ENCODE data around the gene RC3H2.

- no peak for TF ChIP-seq ZBTB7A (IDR thresholded peaks at IDR 0.05; ENCODE audit: low read depth)
- TF ChIP-seq NFIC (IDR thresholded peaks at IDR 0.05), result no peak
- TF ChIP-seq RAD21 (IDR thresholded peaks at IDR 0.05; ENCODE audit: low read depth), result no peak
- no peak for TF ChIP-seq FOXM1 (IDR thresholded peaks at IDR 0.05; ENCODE audit: borderline replicate concordance, low read depth)
- no peak for TF ChIP-seq REST (IDR thresholded peaks at IDR 0.05; ENCODE audit: low read depth)
- no peak for TF ChIP-seq EP300 (IDR thresholded peaks at IDR 0.05; ENCODE audit: borderline replicate concordance)
- TF ChIP-seq CEBPB (IDR thresholded peaks at IDR 0.05), result no peak
- TF ChIP-seq CREB1 (IDR thresholded peaks at IDR 0.05; ENCODE audit: low read depth), result no peak
- TF ChIP-seq TEAD4 (IDR thresholded peaks at IDR 0.05), result no peak
- TF ChIP-seq EGR1 (IDR thresholded peaks at IDR 0.05), result no peak
- TF ChIP-seq, protein P1, sequence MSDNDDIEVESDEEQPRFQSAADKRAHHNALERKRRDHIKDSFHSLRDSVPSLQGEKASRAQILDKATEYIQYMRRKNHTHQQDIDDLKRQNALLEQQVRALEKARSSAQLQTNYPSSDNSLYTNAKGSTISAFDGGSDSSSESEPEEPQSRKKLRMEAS (IDR thresholded peaks at IDR 0.05), result no peak
- TF ChIP-seq TAF1 (IDR thresholded peaks at IDR 0.05; ENCODE audit: low read depth), result no peak
- TF ChIP-seq, protein P2, sequence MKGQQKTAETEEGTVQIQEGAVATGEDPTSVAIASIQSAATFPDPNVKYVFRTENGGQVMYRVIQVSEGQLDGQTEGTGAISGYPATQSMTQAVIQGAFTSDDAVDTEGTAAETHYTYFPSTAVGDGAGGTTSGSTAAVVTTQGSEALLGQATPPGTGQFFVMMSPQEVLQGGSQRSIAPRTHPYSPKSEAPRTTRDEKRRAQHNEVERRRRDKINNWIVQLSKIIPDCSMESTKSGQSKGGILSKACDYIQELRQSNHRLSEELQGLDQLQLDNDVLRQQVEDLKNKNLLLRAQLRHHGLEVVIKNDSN (IDR thresholded peaks at IDR 0.05), result no peak
Measured at GRCh38 chr9:122888480-122888879, 16.7 kb downstream of the RC3H2 start.
